HG03060 (cell line): Measurements from ENCODE around the gene TACR1.

Experiments
- ATAC-seq: cut with Tn5 transposase; IDR thresholded peaks from one replicate; pipeline ENCODE4 v1.9.1; 2021; ENCODE audit warnings: low read depth, moderate number of reproducible peaks; ENCODE audit not compliant: unreplicated experiment

Gene TACR1

DNA sequence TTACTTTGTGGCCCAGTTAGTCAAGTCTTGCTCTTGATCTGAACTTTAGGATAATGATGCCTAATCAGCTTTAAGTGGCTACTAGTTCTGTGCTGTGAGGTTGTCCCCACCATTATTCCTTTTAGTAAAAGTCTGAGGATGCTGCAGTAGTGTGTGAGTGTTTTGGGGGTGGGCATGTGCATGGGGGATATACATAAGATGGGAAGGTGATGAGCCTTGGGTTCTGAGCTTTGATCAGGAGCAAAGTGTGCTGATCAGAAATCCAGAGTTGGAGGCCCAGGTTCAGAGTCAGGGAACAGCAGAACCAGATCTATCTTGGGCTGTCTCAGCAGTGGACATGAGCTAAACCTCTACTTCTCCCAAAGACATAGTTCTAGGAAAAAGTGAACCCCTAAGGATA is 174.1 kb downstream of the TACR1 start:
- no peak for ATAC-seq

DNA sequence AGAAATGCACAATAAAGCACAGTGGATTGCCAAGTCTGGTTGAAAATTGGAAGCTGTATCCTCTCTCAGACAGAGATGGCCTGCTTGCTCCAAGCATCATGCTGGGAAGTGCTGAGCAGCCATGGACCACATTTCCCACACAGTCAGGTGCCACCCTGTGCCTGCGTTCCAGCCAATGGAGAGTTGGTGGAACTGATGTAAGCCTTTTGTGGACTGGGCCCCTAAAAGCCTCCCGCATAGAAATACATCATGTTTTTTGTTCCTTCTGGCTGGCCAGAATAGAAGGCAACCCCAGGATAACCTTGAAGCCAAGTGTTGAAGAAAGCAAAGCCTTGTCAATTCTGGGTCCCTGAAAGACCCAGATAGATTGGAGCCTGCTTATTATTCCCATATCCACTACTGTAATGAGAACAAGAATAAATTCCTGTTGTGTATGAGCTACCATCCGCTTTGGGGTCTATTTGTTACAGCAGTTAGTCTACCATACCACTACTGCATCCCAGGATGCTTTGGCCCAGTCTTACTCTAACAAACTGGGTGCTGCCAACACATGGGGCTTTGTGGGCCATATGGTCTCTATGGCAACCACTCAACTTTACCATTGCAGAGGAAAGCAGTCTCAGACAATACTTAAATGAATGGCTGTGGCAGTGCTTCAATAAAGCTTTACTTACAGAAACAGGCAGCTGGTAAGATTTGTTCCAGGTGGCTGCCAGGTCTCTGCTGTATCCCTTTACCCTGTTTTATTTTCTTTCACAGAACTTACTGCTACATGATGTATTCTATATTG is 175.5 kb downstream of the TACR1 start:
- ATAC-seq: no peak

DNA sequence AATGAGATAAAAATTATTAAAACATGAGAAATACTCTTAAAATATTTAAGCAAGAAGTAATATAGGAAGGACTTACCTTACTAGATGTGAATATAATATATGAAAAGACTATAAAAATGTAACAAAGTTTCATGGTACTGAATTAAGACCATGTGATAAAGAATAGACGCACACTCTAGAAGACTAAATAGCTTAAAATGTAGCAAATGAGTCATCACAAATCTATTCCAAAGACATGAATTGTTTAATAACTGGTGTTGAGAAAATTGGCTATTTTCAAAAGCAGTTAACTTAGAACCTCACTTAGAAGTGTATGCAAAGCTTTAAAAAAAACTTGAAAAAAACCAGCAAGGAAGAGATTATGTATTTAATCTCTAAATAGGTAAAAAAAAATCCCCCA is 176.8 kb downstream of the TACR1 start:
- no peak for ATAC-seq

DNA sequence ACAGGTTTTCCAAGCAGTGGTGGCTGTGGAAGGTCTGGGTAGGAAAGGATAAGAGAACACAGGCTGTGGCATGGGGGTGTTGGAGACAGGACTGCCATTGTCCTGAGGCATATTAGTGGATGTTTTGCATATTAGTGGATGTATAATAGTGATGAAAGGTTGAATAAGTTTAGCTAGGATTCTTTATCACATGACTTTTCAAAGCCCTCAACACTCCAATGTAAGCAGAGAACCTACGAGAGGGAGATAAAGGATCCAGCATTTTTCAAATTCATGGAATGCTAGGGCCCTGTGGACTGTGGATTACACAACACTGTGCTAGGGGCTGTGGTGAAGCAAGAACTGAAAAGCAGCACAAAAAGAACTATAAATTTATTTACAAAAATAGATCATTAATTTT is 177.6 kb downstream of the TACR1 start:
- no peak for ATAC-seq

DNA sequence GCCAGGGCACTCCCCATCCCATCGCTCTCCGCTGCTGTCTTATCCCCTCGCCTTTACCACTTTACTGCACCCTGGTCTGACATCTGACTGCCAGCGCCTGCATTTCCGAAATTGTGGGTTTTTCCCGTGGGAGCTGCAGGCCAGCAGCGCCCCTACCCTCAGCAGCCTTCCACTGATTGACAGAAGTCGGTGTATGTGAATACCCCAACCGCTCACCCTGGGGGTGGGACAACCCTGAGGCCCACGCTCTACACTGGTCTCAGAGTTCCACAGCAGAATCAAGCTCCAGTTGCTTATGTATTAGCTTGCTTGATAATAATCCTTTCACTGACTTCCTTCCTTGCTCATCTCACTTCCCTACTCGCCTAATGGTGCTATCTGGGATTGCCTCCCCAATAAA is 178.8 kb downstream of the TACR1 start:
- no peak for ATAC-seq

DNA sequence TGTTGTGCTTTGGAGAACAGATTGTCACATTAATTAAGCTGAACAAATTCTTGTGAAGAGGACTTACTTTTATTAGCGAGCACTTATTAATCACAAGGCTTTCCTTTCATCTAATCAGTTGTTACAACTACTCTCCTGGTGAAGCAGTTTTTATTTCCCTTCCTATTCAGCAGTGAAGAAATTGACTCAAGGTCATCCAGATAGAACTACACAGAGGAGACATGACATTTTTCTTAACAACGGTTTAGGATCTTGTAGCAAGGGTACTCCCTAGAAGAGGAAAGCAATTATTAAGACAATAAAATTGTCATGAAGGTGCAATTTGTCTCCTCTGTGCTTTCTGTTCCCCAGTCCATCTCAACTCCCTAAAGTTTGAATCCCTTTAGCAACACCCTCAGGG is 179.5 kb downstream of the TACR1 start:
- ATAC-seq: no peak

DNA sequence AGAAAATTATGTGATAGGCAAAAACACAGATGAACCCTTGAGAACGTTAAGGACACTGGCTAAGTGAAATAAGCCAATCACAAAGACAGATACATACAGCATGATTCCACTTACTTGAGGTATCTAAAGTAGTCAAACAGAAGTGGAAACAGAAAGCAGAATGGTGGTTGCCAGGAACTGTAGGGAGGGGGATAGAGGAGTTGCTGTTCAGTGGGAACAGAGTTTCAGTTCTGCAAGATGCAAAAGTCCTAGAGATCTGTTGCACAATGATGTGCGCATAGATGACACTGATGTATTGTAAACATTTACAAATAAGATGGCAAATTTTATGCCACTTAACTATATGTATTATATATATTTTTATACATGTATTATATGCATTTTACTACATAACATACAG is 181.2 kb downstream of the TACR1 start:
- no peak for ATAC-seq

DNA sequence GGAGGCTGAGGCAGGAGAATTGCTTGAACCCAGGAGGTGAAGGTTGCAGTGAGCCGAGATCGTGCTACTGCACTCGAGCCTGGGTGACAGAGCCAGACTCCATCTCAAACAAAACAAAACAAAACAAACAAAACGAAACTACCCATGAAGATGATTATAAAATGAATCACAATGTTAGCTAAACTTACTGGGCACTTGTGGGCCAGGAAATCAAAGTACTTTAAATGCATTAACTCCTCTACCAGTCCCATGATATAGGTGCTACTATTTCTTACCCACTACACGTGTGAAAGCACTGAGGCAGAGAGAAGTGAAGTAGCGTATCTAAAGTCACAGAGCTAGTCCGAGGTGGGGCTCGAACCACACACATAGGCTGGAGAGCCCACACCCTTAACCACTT is 187.2 kb downstream of the TACR1 start:
- no peak for ATAC-seq

DNA sequence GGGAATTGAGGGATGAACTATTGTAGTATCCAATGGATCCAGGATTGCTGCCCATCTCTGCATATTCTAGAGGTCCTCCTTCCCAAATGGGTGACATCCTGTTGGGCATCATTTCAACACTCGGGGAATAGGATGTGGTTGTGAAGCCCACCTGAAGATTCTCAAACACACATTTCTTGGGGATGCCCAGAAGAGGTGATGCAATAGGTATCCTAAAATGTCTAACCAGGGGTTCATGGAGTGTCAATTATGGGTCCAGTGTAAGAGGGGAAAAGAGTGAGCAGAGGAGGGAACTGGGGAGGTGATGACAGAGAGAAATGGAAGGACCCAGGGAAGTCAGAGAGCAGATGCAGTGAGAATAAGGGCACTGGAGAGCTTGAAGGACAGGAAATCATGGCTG is 188.7 kb downstream of the TACR1 start:
- ATAC-seq: no peak

DNA sequence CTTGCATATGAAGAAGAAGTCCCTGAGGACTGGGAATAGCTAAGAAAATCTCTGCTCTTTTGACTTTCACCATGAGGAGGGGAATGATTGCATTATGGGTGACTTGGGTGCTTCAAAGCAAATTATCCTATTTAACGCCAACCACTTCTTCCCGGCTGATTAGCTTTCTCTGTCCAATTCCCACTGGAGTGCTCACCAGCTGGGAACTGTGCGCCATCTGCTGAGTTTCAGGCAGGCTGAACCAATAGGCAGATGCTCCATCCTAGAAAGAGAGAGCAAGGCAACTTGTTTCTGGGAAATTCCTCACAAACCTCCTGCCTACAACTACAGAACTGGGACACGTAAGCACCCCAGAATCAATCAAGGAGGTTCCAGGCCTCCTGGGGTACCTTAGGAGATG is 191.5 kb downstream of the TACR1 start:
- no peak for ATAC-seq

DNA sequence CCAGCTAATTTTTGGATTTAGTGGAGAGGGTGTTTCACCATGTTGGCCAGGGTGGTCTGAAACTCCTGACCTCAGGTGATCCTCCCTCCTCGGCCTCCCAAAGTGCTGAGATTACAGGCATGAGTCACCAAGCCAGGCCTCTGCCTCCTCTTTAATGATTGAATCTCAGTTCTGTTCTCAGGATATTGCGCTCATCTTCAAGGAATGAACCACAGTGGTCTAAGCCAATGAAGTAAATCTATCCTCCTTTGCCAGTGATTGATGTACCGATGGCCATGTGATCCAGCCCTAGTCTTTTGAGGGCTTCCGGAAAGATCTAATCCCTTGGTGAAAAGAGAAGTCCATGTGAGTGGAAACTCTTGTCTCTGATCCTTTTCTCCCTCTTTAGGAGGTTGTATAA is 192.3 kb downstream of the TACR1 start:
- no peak for ATAC-seq

DNA sequence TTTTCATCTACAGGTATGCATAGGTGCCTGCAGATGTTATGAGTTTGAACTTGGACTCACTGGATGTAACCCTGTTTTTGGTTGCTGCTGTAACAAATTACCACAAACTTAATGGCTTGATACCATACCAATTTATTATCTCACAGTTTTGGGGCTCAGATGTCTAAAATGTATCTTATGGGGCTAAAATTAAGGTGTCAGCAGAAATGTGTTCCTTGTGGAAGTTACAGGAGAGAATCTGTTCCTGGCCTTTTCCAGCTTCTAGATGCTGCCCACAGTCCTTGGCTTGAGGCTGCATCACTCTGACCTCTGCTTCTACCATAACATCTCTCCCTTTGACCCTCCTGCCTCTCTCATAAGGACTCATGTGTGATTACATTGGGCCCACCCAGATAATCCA is 193.3 kb downstream of the TACR1 start:
- ATAC-seq: no peak

DNA sequence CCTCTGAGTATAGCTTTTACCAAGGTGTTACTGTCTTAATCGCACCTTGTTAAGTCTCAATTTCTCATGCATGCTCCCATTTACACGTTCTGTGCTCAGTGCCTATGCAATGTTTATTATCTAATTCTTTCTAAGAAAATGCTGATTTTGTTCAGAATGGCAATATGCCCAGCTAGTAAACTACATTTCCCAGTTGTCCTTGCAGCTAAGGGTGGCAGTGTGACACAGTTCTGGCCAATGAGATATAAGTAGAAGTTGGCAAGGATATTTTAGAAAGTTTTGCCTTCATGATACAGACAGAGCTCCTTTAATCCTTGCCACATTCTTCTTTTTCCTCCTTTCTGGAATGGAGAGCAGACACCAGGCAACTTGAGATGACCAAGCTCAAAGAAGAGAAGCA is 195.5 kb downstream of the TACR1 start:
- ATAC-seq: no peak

DNA sequence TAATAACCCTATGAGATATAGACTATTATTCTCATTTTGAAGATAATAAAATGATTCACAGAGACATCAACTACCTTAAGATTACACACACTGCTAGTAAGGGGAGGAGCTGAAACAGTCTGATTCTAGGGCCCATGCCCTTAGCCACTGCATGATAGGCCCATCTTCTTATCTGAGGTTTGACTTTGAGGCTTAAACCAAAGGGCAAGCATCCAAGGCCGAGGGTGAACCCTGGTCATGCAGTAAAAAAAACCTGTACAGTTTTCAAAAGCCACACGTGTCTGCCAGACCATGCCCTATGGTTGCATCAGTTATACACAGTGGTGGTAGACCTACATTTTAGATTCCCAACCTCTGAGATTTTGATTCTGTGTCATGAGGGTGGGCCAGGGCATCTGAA is 196.0 kb downstream of the TACR1 start:
- ATAC-seq: no peak

DNA sequence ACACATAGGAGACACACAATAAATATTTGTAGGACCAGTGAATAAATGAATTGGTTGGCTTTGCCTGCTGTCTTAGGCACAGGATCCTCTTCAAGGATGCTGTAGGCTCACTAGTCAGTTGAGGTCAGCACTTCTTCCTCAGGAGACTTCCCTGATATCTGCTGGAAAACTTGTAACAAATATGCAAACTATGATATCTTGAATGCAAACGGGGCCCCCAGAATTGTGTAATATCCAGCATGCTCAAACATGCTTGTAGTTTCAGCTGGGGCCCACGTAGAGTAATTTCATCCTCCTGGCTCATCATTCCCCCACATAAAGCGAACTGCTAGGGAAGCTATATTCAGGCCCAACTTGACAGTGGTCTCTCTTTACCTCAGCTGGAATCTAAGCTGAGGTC is 197.3 kb downstream of the TACR1 start:
- no peak for ATAC-seq

DNA sequence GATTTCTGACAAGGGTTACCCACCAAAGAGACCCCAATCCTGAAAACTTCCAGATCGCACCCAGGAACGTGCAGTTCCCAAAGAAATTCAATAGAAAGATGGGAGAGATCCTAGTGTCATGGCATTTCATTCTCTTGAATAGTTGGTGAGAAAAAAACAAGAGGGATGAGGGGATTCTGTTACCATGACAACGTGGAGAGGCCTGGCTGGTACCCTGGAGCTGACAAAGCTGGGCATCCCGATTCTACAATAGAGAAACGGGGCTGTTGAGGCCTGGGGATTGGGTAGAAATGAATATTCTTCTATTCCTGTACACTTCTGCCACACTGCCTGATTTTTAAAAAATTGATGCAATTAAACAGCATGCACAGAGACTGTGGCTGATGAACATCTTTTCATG is 199.9 kb downstream of the TACR1 start:
- ATAC-seq: no peak
